Measurements from ENCODE around the gene PTPRD. TPM values are rescaled to one million over a fixed set of nuclear protein-coding genes. Genes with fewer than 3 reads are reported as not detected.

The PTPRD gene
- total and polyA plus RNA-seq, 9 donors, result 16.2 to 231 (median 85.8) TPM

GRCh38 chr9:8762479-8763085 lies 1850.2 kb downstream of the PTPRD start:
- 83 to 92% (median 88%) methylated on average over 6 of the region's 6 CpGs for WGBS, 3 donors
- TF ChIP-seq EP300 (IDR thresholded peaks at IDR 0.05) (no peak), CTCF (IDR thresholded peaks at IDR 0.05) (no peak), POLR2A (IDR thresholded peaks at IDR 0.05) (no peak)
- intact Hi-C loops (cut with DNase I), result no loop called here
- Histone ChIP-seq H3K9me3 (no peaks in the 10 kb centered on the region), H3K4me3 (no peak overlapping the region), H3K36me3 (no peaks in the 10 kb centered on the region), H3K4me1 (ENCODE audit: insufficient read depth) (no peaks in the 10 kb centered on the region), H3K27ac (no peak overlapping the region), H3K27me3 (no peaks in the 10 kb centered on the region)
- no peak for DNase-seq

- no peaks in the 10 kb centered on the region for H3K27me3 ChIP-seq
- TF ChIP-seq POLR2A (IDR thresholded peaks at IDR 0.05) (no peak), CTCF (IDR thresholded peaks at IDR 0.05) (no peak), EP300 (IDR thresholded peaks at IDR 0.05) (no peak)
- H3K4me1 ChIP-seq (ENCODE audit: insufficient read depth), result no peaks in the 10 kb centered on the region
- WGBS, 3 donors, result 89 to 98% (median 94%) methylated on average over 8 of the region's 8 CpGs
- H3K36me3 ChIP-seq, result no peaks in the 10 kb centered on the region
- no peak overlapping the region for H3K4me3 ChIP-seq
- DNase-seq, result no peak
- intact Hi-C loops (cut with DNase I), result no loop called here
- H3K27ac ChIP-seq, result no peak overlapping the region
- H3K9me3 ChIP-seq, result no peaks in the 10 kb centered on the region
Measured at GRCh38 chr9:8760000-8760767, 1852.6 kb downstream of the PTPRD start.

- H3K4me3 ChIP-seq, result no peak overlapping the region
- no peak overlapping the region for H3K27ac ChIP-seq
- no peaks in the 10 kb centered on the region for H3K9me3 ChIP-seq
- H3K36me3 ChIP-seq, result no peaks in the 10 kb centered on the region
- no peaks in the 10 kb centered on the region for H3K4me1 ChIP-seq (ENCODE audit: insufficient read depth)
- no peak for DNase-seq
- WGBS, 3 donors, result 63 to 81% (median 69%) methylated on average over 2 of the region's 2 CpGs
- intact Hi-C loops (cut with DNase I), result no loop called here
- H3K27me3 ChIP-seq, result no peaks in the 10 kb centered on the region
- TF ChIP-seq POLR2A (IDR thresholded peaks at IDR 0.05) (no peak), CTCF (IDR thresholded peaks at IDR 0.05) (no peak), EP300 (IDR thresholded peaks at IDR 0.05) (no peak)
Measured at GRCh38 chr9:8757881-8758280, 1854.9 kb downstream of the PTPRD start.

GRCh38 chr9:8754751-8755150 lies 1858.1 kb downstream of the PTPRD start:
- Histone ChIP-seq H3K4me3 (no peak overlapping the region), H3K27ac (no peak overlapping the region), H3K4me1 (ENCODE audit: insufficient read depth) (no peaks in the 10 kb centered on the region), H3K27me3 (no peaks in the 10 kb centered on the region), H3K9me3 (no peaks in the 10 kb centered on the region), H3K36me3 (no peaks in the 10 kb centered on the region)
- intact Hi-C loops (cut with DNase I), result no loop called here
- WGBS, 3 donors, result 92 to 96% (median 94%) methylated on average over 1 of the region's 1 CpG
- TF ChIP-seq CTCF (IDR thresholded peaks at IDR 0.05) (no peak), POLR2A (IDR thresholded peaks at IDR 0.05) (no peak), EP300 (IDR thresholded peaks at IDR 0.05) (no peak)
- no peak for DNase-seq

All from ovary (tissue), 9 donors.